A549 (cell line): ENCODE data around the gene NNAT. TPM values are rescaled to one million over a fixed set of nuclear protein-coding genes. Genes with fewer than 3 reads are reported as not detected.
A peak's percentile ranks its signal among the peaks of the same experiment; 100 is the strongest.

Source experiments
- ATAC-seq, 2 experiments: fragments of 200-7000 bp in 1 of 2; fragments of >200 bp in 1 of 2; cut with Nextera tagmentation in 1 of 2; cut with Tn5 transposase in 1 of 2; 3 replicates each; pipeline versions ENCODE4 v1.8.0 to v1.9.1; 2018 to 2020; ENCODE audit warnings: mild to moderate bottlenecking in 1 of 2, moderate library complexity in 1 of 2
- CTCF ChIA-PET: fragments of 300-600 bp; sonication (Branson Sonifier 250); formaldehyde crosslinking; extraction: SDS; loops from one replicate; lab custom pipeline; 2021; ENCODE audit warnings: antibody characterized with exemption, inconsistent platforms; lab: Yijun Ruan, JAX
- POLR2A ChIA-PET: fragments of 350-600 bp; formaldehyde crosslinking; extraction: SDS; loops from one replicate; lab custom pipeline; 2021; ENCODE audit warnings: antibody characterized with exemption, inconsistent platforms; lab: Yijun Ruan, JAX
- DNase-seq, 2 experiments: peaks; one replicate each; pipeline versions ENCODE4 v3.0.0 to v3.0.0-alpha.2; 2011 to 2016; ENCODE audit warnings: low read depth in 1 of 2, low spot score in 1 of 2
- FAIRE-seq: peaks from 2 replicates; lab custom pipeline; 2011; peaks lifted over from hg19 to GRCh38; lab: Jason Lieb, UNC
- H3K27ac ChIP-seq, 2 experiments: fragments of >200 bp; sonication (Bioruptor Twin); formaldehyde crosslinking; 3 replicates each; pipeline ENCODE4 v1.5.1; 2016 to 2017
- H3K4me1 ChIP-seq: fragments of >200 bp; sonication (Bioruptor Twin); formaldehyde crosslinking; 3 replicates; pipeline ENCODE4 v1.6.1; 2016
- H3K4me2 ChIP-seq: fragments of >200 bp; sonication (Bioruptor Twin); formaldehyde crosslinking; 3 replicates; pipeline ENCODE4 v1.6.1; 2016
- H3K4me3 ChIP-seq: fragments of >200 bp; sonication (Bioruptor Twin); formaldehyde crosslinking; 3 replicates; pipeline ENCODE4 v1.5.1; 2016
- H3K9me3 ChIP-seq: fragments of >200 bp; sonication (Bioruptor Twin); formaldehyde crosslinking; 3 replicates; pipeline ENCODE4 v1.6.1; 2016
- ESRRA ChIP-seq: fragments of 150-350 bp; IDR thresholded peaks from 2 replicates; pipeline ENCODE4 v1.6.1; 2014; ENCODE audit warnings: mild to moderate bottlenecking, low read length, borderline replicate concordance
- FOSL2 ChIP-seq, 2 experiments: fragments of 450-650 bp in 1 of 2; fragments of >200 bp in 1 of 2; sonication (Bioruptor Twin) in 1 of 2; formaldehyde crosslinking; IDR thresholded peaks; 2 replicates each; pipeline versions ENCODE4 v1.5.0 to v1.6.1; 2016 to 2020; ENCODE audit warnings: mild to moderate bottlenecking in 1 of 2, moderate library complexity in 1 of 2
- FOXS1 ChIP-seq: fragments of 250-450 bp; sonication (Bioruptor Pico); IDR thresholded peaks from 2 replicates; pipeline ENCODE4 v1.5.0; 2020; ENCODE audit warnings: mild to moderate bottlenecking, moderate library complexity
- HOXA7 ChIP-seq: fragments of 250-450 bp; sonication (Bioruptor Pico); IDR thresholded peaks from 2 replicates; pipeline ENCODE4 v1.5.0; 2020; ENCODE audit warnings: mild to moderate bottlenecking, moderate library complexity
- KDM5A ChIP-seq: fragments of 200-600 bp; sonication (generic); IDR thresholded peaks from 2 replicates; pipeline ENCODE4 v1.6.1; 2016; ENCODE audit warnings: antibody characterized with exemption, mild to moderate bottlenecking
- NPAS2 ChIP-seq: fragments of 250-450 bp; sonication (Bioruptor Pico); IDR thresholded peaks from 2 replicates; pipeline ENCODE4 v1.8.0; 2022; ENCODE audit warnings: mild to moderate bottlenecking, moderate library complexity, borderline replicate concordance
- NR3C1 ChIP-seq: fragments of >200 bp; sonication (Bioruptor Twin); formaldehyde crosslinking; IDR thresholded peaks from 3 replicates; pipeline ENCODE4 v1.6.1; 2017
- PBX3 ChIP-seq: IDR thresholded peaks from 2 replicates; pipeline ENCODE4 v1.6.1; 2012
- RFX5 ChIP-seq: fragments of 450-650 bp; IDR thresholded peaks from 2 replicates; pipeline ENCODE4 v1.7.1; 2014; ENCODE audit warnings: antibody characterized with exemption, mild to moderate bottlenecking, moderate library complexity
- TFCP2L1 ChIP-seq: fragments of 250-450 bp; sonication (Bioruptor Pico); IDR thresholded peaks from 2 replicates; pipeline ENCODE4 v1.5.0; 2021; ENCODE audit warnings: mild to moderate bottlenecking
- TP53 ChIP-seq: fragments of 250-450 bp; sonication (Bioruptor Pico); IDR thresholded peaks from 2 replicates; pipeline ENCODE4 v1.5.0; 2021; ENCODE audit warnings: mild to moderate bottlenecking, moderate library complexity
- USF2 ChIP-seq: fragments of 450-650 bp; IDR thresholded peaks from 2 replicates; pipeline ENCODE4 v1.6.1; 2014; ENCODE audit warnings: antibody characterized with exemption
- ZFP36 ChIP-seq: fragments of 450-650 bp; IDR thresholded peaks from 2 replicates; pipeline ENCODE4 v1.6.1; 2014; ENCODE audit warnings: borderline replicate concordance; ENCODE audit not compliant: partially characterized antibody
- ZSCAN20 ChIP-seq: fragments of 250-450 bp; sonication (Bioruptor Pico); IDR thresholded peaks from 2 replicates; pipeline ENCODE4 v1.8.0; 2022; ENCODE audit warnings: mild to moderate bottlenecking, moderate library complexity
- WGBS: methylation state at CpG from one replicate; pipeline ENCODE4 v1.1.6; 2017; ENCODE audit errors: missing lambda C conversion rate; 5-methylcytosine and 5-hydroxymethylcytosine counted together
- polyA plus RNA-seq, 4 experiments: library from polyadenylated mRNA; depleted of rRNA in 3 of 4; stranded (reverse); fragments of >200 nt; fragmentation: RNase III in 1 of 4; extraction: RNeasy Plus Mini Kit Qiagen cat#74134 plus additional on column Dnase treatment in 1 of 4; gene quantifications; 2 replicates in 3 of 4; 3 replicates in 1 of 4; pipeline ENCODE4 v1.2.3, GENCODE V29; 2011 to 2017

The NNAT gene
- polyA plus RNA-seq, 2 of the 4 experiments (the other 2 are of a cell fraction) = not detected

- H3K9me3 ChIP-seq = no peaks in the 10 kb centered on the region
- TF ChIP-seq ESRRA (no peak), FOSL2 (IDR thresholded peaks at IDR 0.05) (no peak), FOSL2 (CRISPR knock-in tag; IDR thresholded peaks at IDR 0.05) (no peak)
- no peak overlapping the region for H3K4me3 ChIP-seq
- peaks cover 5% of the 10 kb centered on the region; the same call in 1 of the 3 replicates for H3K4me1 ChIP-seq
- H3K4me2 ChIP-seq = no peak overlapping the region
- no peak for FAIRE-seq
- ChIA-PET CTCF (interaction anchor here (1.3 kb wide), 1 partner anchor 289 kb away, joined by 4 read pairs; no protein-coding TSS in a partner anchor), POLR2A (no interaction called here)
- WGBS = 68% methylated on average over 11 of the region's 11 CpGs
- DNase-seq = no peak
- ATAC-seq = no peak
- H3K27ac ChIP-seq = no peak overlapping the region
These were observed 38.4 kb downstream of the NNAT start for GRCh38 chr20:37559312-37560027.

- TF ChIP-seq NPAS2 (CRISPR knock-in tag) (no peak), KDM5A (no peak), TP53 (CRISPR knock-in tag) (no peak), FOXS1 (no peak), NR3C1 (no peak), USF2 (no peak), HOXA7 (no peak), ZFP36 (no peak)
- CTCF ChIA-PET = no interaction called here
- no peak for FAIRE-seq
These were observed 39.6 kb downstream of the NNAT start for GRCh38 chr20:37560629-37561028.

GRCh38 chr20:37562695-37563480, 41.8 kb downstream of the NNAT start:
- no peak for ATAC-seq
- POLR2A ChIA-PET = no interaction called here
- CTCF ChIA-PET = interaction anchor here (1.1 to 5.0 kb wide), 9 partner anchors 12 to 846 kb away, joined by 3 to 51 read pairs (median 9); no protein-coding TSS in a partner anchor
- H3K27ac ChIP-seq = no peak overlapping the region
- no peak for TF ChIP-seq PBX3
- no peak overlapping the region for H3K4me2 ChIP-seq
- H3K4me1 ChIP-seq = peaks cover 5% of the 10 kb centered on the region; the same call in 1 of the 3 replicates
- H3K4me3 ChIP-seq = no peak overlapping the region
- WGBS = 35% methylated on average over 3 of the region's 3 CpGs
- no peaks in the 10 kb centered on the region for H3K9me3 ChIP-seq
- no peak for FAIRE-seq
- DNase-seq = no peak

More at GRCh38 chr20:37560629-37561028, 39.6 kb downstream of the NNAT start:
- ATAC-seq (no peak), DNase-seq (no peak)
- H3K4me1 ChIP-seq = peaks cover 5% of the 10 kb centered on the region; the same call in 1 of the 3 replicates
- 50% methylated on average over 4 of the region's 4 CpGs for WGBS
- no peak overlapping the region for H3K27ac ChIP-seq
- POLR2A ChIA-PET = no interaction called here
- no peak overlapping the region for H3K4me2 ChIP-seq
- H3K4me3 ChIP-seq = no peak overlapping the region
- no peaks in the 10 kb centered on the region for H3K9me3 ChIP-seq

- ChIA-PET POLR2A (no interaction called here), CTCF (interaction anchor here (0.6 to 5.0 kb wide), 120 partner anchors 9 to 1430 kb away, joined by 3 to 51 read pairs (median 4); partner anchors contain the start of genes BPI, CTNNBL1 and RPRD1B)
- no peak for TF ChIP-seq RFX5
- TF ChIP-seq TFCP2L1 = no peak
- TF ChIP-seq ZSCAN20 = no peak
- Histone ChIP-seq H3K4me1 (peaks cover 5% of the 10 kb centered on the region; the same call in 1 of the 3 replicates), H3K4me3 (no peak overlapping the region), H3K27ac (0 out of 6 replicates have a peak overlapping the region, but pooled peaks of 1 of the 2 experiments have one; percentile 37), H3K4me2 (peak overlapping the region; percentile 68), H3K9me3 (peaks cover 10% of the 10 kb centered on the region; the same call in 2 of the 3 replicates)
- DNase-seq (no peak), FAIRE-seq (no peak), ATAC-seq (peak in 1 of 2 experiments; percentile 28; a peak in 3 of 6 replicates)
- 34% methylated on average over 6 of the region's 19 CpGs for WGBS
These were observed 43.0 kb downstream of the NNAT start for GRCh38 chr20:37564016-37564387.
